Colonic mucosa (tissue), 4 donors: ENCODE data around the gene GP1BB. TPM values are rescaled to one million over a fixed set of nuclear protein-coding genes. Genes with fewer than 3 reads are reported as not detected.

Experiments
- DNase-seq: peaks from one replicate; pipeline ENCODE4 v3.0.0-alpha.2; 2020
- H3K27ac ChIP-seq: fragments of 200-600 bp; one replicate; pipeline ENCODE4 v1.8.0; 2021
- H3K27me3 ChIP-seq: fragments of 200-600 bp; one replicate; pipeline ENCODE4 v1.8.0; 2021
- H3K36me3 ChIP-seq: fragments of 200-600 bp; one replicate; pipeline ENCODE4 v1.8.0; 2021
- H3K4me1 ChIP-seq: fragments of 200-600 bp; one replicate; pipeline ENCODE4 v1.8.0; 2021; ENCODE audit warnings: mild to moderate bottlenecking
- H3K4me3 ChIP-seq: fragments of 200-600 bp; one replicate; pipeline ENCODE4 v1.8.0; 2021
- H3K9ac ChIP-seq, 2 donors: one replicate each; pipeline ENCODE4 v1.7.0; 2013; ENCODE audit warnings: control low read depth in 2 of 2, low read depth in 2 of 2, low read length in 2 of 2
- H3K9me3 ChIP-seq: fragments of 200-600 bp; one replicate; pipeline ENCODE4 v1.8.0; 2021
- intact Hi-C: fragments of 100-400 bp; cut with DNase I; formaldehyde crosslinking; loops from one replicate; pipeline ENCODE4 v1.14.1; 2022
- total RNA-seq, 2 donors: library from RNA; stranded (reverse); fragmentation: NEBNext Ultra II Directional in 1 of 2; extraction: Animal tissue kit (Norgen Biotek cat#: 25700) in 1 of 2; gene quantifications; one replicate each; pipeline ENCODE4 v1.2.1, GENCODE V29; 2021
- TF ChIP-seq, protein P1 (sequence below): fragments of 200-600 bp; IDR thresholded peaks from one replicate; pipeline ENCODE4 v1.8.0; 2022; ENCODE audit warnings: antibody characterized with exemption, mild to moderate bottlenecking
- donor health status: healthy.
- donor health status: DM: no; HTN: no; CAD: no.
- donor health status: DM: no; HTN: no; CAD: no.

GP1BB gene
- total RNA-seq, 2 donors from 2014 or later, result 0.45 to 1.1 TPM

DNA sequence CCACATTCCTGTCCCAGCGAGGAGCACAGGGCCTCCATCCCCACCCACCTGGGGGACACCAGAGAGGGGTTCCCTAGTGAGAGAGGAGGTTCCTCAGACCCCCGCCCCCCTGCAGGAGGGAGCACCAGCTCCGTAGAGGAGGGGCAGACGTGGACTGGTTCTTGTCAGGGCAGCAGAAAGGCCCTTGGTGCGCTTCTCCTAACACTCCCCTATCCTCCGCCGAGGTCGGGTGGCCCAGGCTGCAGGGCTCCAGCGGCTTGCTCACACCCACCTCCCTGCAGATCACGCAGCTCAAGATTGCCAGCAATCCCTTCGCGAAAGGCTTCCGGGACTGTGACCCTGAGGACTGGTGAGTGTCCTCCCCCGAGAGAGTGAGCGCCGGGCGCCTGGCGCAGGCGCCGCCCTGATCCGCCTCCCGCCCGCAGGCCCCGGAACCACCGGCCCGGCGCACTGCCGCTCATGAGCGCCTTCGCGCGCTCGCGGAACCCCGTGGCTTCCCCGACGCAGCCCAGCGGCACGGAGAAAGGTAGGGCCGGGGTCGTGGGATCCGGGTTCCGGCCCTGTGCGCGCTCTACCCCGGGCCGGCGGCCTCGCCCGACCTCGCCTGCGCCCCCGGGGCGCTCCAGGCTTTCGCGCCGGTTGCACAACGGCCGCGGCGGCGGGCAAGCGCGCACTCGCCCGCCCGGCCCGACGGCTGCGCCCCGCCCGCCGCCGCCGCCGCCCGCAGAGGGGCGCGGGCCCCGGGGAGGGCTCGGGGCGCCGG, 42.3 kb downstream of the GP1BB start:
- no peak for DNase-seq
- no peaks in the 10 kb centered on the region for H3K9me3 ChIP-seq
- H3K9ac ChIP-seq, result no peak overlapping the region
- no peaks in the 10 kb centered on the region for H3K36me3 ChIP-seq
- H3K27me3 ChIP-seq, result peaks cover 87% of the 10 kb centered on the region
- H3K27ac ChIP-seq, result no peak overlapping the region
- H3K4me1 ChIP-seq, result peaks cover 5% of the 10 kb centered on the region
- H3K4me3 ChIP-seq, result peak overlapping the region; percentile 9
- intact Hi-C loops, result no loop called here
- TF ChIP-seq, protein P1, sequence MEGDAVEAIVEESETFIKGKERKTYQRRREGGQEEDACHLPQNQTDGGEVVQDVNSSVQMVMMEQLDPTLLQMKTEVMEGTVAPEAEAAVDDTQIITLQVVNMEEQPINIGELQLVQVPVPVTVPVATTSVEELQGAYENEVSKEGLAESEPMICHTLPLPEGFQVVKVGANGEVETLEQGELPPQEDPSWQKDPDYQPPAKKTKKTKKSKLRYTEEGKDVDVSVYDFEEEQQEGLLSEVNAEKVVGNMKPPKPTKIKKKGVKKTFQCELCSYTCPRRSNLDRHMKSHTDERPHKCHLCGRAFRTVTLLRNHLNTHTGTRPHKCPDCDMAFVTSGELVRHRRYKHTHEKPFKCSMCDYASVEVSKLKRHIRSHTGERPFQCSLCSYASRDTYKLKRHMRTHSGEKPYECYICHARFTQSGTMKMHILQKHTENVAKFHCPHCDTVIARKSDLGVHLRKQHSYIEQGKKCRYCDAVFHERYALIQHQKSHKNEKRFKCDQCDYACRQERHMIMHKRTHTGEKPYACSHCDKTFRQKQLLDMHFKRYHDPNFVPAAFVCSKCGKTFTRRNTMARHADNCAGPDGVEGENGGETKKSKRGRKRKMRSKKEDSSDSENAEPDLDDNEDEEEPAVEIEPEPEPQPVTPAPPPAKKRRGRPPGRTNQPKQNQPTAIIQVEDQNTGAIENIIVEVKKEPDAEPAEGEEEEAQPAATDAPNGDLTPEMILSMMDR, result no peak

DNA sequence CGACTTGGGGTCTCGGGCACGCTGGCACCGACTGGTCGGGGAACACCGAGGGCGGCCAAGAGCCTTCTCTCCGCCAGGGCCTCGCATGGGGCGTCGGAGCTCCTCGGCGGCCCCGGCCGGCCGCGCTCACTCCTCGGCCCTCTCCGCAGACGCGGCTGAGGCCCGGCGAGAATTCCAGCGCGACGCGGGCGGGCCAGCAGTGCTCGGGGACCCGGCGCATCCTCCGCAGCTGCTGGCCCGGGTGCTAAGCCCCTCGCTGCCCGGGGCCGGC, 42.8 kb downstream of the GP1BB start:
- no peak overlapping the region for H3K27ac ChIP-seq
- DNase-seq, result no peak

DNA sequence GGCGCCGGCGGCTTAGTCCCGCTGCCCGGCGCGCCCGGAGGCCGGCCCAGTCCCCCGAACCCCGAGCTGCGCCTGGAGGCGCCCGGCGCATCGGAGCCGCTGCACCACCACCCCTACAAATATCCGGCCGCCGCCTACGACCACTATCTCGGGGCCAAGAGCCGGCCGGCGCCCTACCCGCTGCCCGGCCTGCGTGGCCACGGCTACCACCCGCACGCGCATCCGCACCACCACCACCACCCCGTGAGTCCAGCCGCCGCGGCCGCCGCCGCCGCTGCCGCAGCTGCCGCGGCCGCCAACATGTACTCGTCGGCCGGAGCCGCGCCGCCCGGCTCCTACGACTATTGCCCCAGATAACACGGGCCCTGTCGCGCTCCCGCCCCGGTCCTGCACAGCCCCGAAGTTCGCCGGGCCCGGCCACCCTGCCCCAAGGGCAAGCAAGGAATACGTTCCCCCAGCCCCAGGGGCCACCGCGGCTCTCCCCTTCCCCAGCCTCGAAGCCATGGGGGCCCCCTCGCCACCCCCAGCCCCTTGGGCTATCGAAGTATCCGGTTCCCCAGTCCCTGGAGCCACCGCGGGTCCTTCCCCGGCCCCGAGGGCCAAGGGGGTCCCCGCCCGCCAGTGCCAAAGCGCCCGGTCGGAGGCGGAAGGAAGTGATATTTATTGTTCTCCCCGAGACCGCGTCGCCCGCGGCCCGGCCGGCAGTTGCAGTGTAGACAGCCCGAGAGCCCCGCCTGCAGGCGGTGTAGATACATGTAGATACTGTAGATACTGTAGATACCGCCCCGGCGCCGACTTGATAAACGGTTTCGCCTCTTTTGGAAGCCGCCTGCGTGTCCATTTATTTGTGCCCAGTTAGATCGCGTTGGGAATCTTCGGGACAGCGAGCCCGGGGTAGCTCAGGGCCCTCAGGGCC, 43.4 kb downstream of the GP1BB start:
- peaks cover 5% of the 10 kb centered on the region for H3K4me1 ChIP-seq
- TF ChIP-seq, protein P1, result no peak
- H3K4me3 ChIP-seq, result peak overlapping the region; percentile 9
- intact Hi-C loops, result no loop called here
- peak; percentile 60 for DNase-seq
- no peaks in the 10 kb centered on the region for H3K9me3 ChIP-seq
- no peak overlapping the region for H3K9ac ChIP-seq
- H3K27me3 ChIP-seq, result peaks cover 83% of the 10 kb centered on the region
- no peak overlapping the region for H3K27ac ChIP-seq
- H3K36me3 ChIP-seq, result no peaks in the 10 kb centered on the region

More for the DNA sequence above, 42.8 kb downstream of the GP1BB start:
- intact Hi-C loops, result no loop called here
- TF ChIP-seq, protein P1, result no peak
- peaks cover 89% of the 10 kb centered on the region for H3K27me3 ChIP-seq
- H3K9ac ChIP-seq, result no peak overlapping the region
- peak overlapping the region; percentile 9 for H3K4me3 ChIP-seq
- peaks cover 5% of the 10 kb centered on the region for H3K4me1 ChIP-seq
- H3K36me3 ChIP-seq, result no peaks in the 10 kb centered on the region
- H3K9me3 ChIP-seq, result no peaks in the 10 kb centered on the region

DNA sequence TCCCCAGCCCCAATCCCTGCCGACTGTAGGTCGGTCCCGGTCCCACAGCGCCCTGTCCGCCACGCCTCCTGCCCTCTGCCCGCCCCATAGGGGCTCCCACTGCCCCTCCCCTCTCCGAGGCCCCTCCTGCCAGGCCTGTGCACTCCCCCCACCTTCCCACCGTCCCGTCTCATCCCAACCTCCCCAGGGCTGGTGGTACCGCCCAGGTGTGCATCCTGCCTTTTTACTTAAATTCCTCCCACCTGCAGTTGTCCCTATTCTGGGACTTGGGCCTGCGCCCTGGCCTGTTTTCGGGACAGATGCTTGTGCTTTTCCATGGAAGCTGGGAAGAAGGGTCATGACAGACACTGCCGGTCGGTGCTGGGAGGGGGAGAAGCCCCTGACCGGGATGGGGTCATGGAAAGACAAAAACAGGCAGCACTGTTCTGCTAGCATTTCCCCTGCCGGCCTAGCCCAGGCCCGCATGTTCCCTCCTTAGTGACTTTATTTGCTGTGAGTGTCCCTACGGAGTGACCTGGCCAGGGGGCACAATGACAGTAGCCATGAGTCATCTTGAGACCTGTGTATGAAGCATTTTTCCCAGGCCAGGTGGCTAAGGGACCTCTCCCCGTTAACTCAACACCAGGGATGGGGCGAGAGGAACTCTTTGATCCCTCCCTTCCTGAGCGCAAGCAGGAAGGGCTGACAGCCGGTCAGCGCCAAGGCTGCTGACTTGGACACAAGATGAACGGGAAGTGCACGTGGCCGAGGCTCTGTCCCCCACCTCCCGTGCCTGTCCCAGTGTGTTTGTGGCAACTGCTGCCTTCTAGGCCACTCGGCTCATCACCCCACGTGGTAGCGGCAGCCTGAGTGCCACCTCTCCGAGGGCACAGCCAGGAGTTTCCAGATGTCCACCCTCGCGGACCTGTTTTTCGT, 44.3 kb downstream of the GP1BB start:
- H3K9me3 ChIP-seq, result no peaks in the 10 kb centered on the region
- no peak for DNase-seq
- H3K27ac ChIP-seq, result no peak overlapping the region
- peaks cover 5% of the 10 kb centered on the region for H3K4me1 ChIP-seq
- intact Hi-C loops, result no loop called here
- H3K27me3 ChIP-seq, result peaks cover 74% of the 10 kb centered on the region
- no peaks in the 10 kb centered on the region for H3K36me3 ChIP-seq
- H3K4me3 ChIP-seq, result no peak overlapping the region
- TF ChIP-seq, protein P1, result no peak
- H3K9ac ChIP-seq, result peak overlapping the region in 1 of 2 donors; percentile 12

DNA sequence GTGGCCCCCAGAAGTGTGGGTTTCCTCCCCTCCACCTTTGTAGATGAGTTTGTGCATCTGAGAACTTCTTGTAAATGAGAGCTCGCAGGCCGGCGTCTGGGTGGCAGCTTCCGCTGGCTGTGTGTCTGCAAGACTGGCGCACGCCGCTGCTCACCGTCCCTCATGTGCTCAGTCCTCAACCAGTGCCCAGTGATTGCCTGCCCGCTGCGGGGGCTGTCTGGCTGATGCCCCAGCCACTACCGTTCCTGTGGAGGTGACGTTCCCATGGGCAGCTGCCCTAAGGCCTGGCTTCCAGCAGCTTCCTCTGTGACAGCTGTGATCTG, 46.0 kb downstream of the GP1BB start:
- TF ChIP-seq, protein P1, result no peak
- H3K4me3 ChIP-seq, result no peak overlapping the region
- intact Hi-C loops, result no loop called here
- peaks cover 61% of the 10 kb centered on the region for H3K27me3 ChIP-seq
- no peak for DNase-seq
- no peaks in the 10 kb centered on the region for H3K36me3 ChIP-seq
- H3K27ac ChIP-seq, result no peak overlapping the region
- no peaks in the 10 kb centered on the region for H3K9me3 ChIP-seq
- H3K4me1 ChIP-seq, result peaks cover 5% of the 10 kb centered on the region
- H3K9ac ChIP-seq, result no peak overlapping the region
